ENCODE measurements around the gene PACSIN2. TPM values are rescaled to one million over a fixed set of nuclear protein-coding genes. Genes with fewer than 3 reads are reported as not detected.
A peak's percentile ranks its signal among the peaks of the same experiment; 100 is the strongest.

The PACSIN2 gene
- 47.5 and 48.9 TPM in 2 replicates for total RNA-seq

GRCh38 chr22:43014869-43015676 lies at the start of gene PACSIN2:
Gene PACSIN2 (minus strand): TSS chr22:43015149. CDS start chr22:42912080, 103,069 bp downstream.
- intact Hi-C loops (cut with micrococcal nuclease) = loop anchor here (1.0 to 10.0 kb wide), 8 partner anchors 14 to 400 kb away; partner anchors contain the start of genes ARFGAP3, MCAT, POLDIP3 and TTLL1
- H3K27me3 Mint-ChIP-seq = no peaks in the 10 kb centered on the region
- peaks cover 31% of the 10 kb centered on the region for H3K4me1 Mint-ChIP-seq
- H3K9me3 Mint-ChIP-seq = no peaks in the 10 kb centered on the region
- peaks cover 4% of the 10 kb centered on the region for H3K36me3 Mint-ChIP-seq (ENCODE audit: low read depth)
- H3K27ac Mint-ChIP-seq = peak within 1 kb of the TSS; percentile 89
- POLR2A ChIA-PET = interaction anchor here (0.5 to 3.5 kb wide), 33 partner anchors 11 to 1016 kb away, joined by 3 to 24 read pairs (median 7); partner anchors contain the start of genes POLDIP3 and WBP2NL
- no peak for TF ChIP-seq CTCF (IDR thresholded peaks at IDR 0.05)
- CTCF ChIA-PET = interaction anchor here (2.5 kb wide), 1 partner anchor 147 kb away, joined by 11 read pairs; no protein-coding TSS in a partner anchor
- H3K4me3 Mint-ChIP-seq = peak within 1 kb of the TSS; percentile 95
- DNase-seq (peak; percentile 97), ATAC-seq (ENCODE audit: low read depth) (peak; percentile 98)

GRCh38 chr22:43060183-43060582 lies 45.2 kb upstream of the PACSIN2 start:
- DNase-seq (no peak), ATAC-seq (ENCODE audit: low read depth) (no peak)
- POLR2A ChIA-PET = no interaction called here
- Mint-ChIP-seq H3K9me3 (no peaks in the 10 kb centered on the region), H3K36me3 (ENCODE audit: low read depth) (peaks cover 6% of the 10 kb centered on the region), H3K4me1 (no peaks in the 10 kb centered on the region), H3K27me3 (no peaks in the 10 kb centered on the region), H3K4me3 (no peak overlapping the region), H3K27ac (no peak overlapping the region)
- CTCF ChIA-PET = interaction anchor here (1.0 to 1.2 kb wide), 2 partner anchors 27 to 61 kb away, joined by 3 read pairs; no protein-coding TSS in a partner anchor
- intact Hi-C loops (cut with micrococcal nuclease) = no loop called here
- no peak for TF ChIP-seq CTCF (IDR thresholded peaks at IDR 0.05)

GRCh38 chr22:43057641-43058040 lies 42.7 kb upstream of the PACSIN2 start:
- POLR2A ChIA-PET = interaction anchor here (0.7 kb wide), 1 partner anchor 138 kb away, joined by 3 read pairs; no protein-coding TSS in a partner anchor
- TF ChIP-seq CTCF (IDR thresholded peaks at IDR 0.05) = no peak
- Mint-ChIP-seq H3K4me1 (no peaks in the 10 kb centered on the region), H3K4me3 (no peak overlapping the region), H3K36me3 (ENCODE audit: low read depth) (no peaks in the 10 kb centered on the region), H3K9me3 (no peaks in the 10 kb centered on the region), H3K27ac (no peak overlapping the region), H3K27me3 (no peaks in the 10 kb centered on the region)
- intact Hi-C loops (cut with micrococcal nuclease) = no loop called here
- DNase-seq (no peak), ATAC-seq (ENCODE audit: low read depth) (no peak)
- CTCF ChIA-PET = no interaction called here

GRCh38 chr22:43053176-43053575 lies 38.2 kb upstream of the PACSIN2 start:
- no peaks in the 10 kb centered on the region for H3K9me3 Mint-ChIP-seq
- intact Hi-C loops (cut with micrococcal nuclease) = no loop called here
- no peaks in the 10 kb centered on the region for H3K27me3 Mint-ChIP-seq
- H3K4me3 Mint-ChIP-seq = no peak overlapping the region
- no peak for ATAC-seq (ENCODE audit: low read depth)
- H3K27ac Mint-ChIP-seq = no peak overlapping the region
- TF ChIP-seq CTCF (IDR thresholded peaks at IDR 0.05) = no peak
- DNase-seq = no peak
- H3K4me1 Mint-ChIP-seq = no peaks in the 10 kb centered on the region
- ChIA-PET CTCF (no interaction called here), POLR2A (no interaction called here)
- H3K36me3 Mint-ChIP-seq (ENCODE audit: low read depth) = no peaks in the 10 kb centered on the region

GRCh38 chr22:43050995-43051394 lies 36.0 kb upstream of the PACSIN2 start:
- no peak for TF ChIP-seq CTCF (IDR thresholded peaks at IDR 0.05)
- ChIA-PET CTCF (no interaction called here), POLR2A (no interaction called here)
- Mint-ChIP-seq H3K36me3 (ENCODE audit: low read depth) (no peaks in the 10 kb centered on the region), H3K27me3 (no peaks in the 10 kb centered on the region), H3K4me3 (no peak overlapping the region), H3K9me3 (no peaks in the 10 kb centered on the region), H3K27ac (no peak overlapping the region), H3K4me1 (no peaks in the 10 kb centered on the region)
- ATAC-seq (ENCODE audit: low read depth) = no peak
- no peak for DNase-seq
- intact Hi-C loops (cut with micrococcal nuclease) = no loop called here
